OCI-LY1 (cell line): ENCODE results near the gene CFAP69.

ENCODE experiments used
- H2AFZ ChIP-seq: fragments of 200-600 bp; sonication (generic), shearing (Covaris generic); 2 replicates; pipeline ENCODE4 v1.6.0; 2014; ENCODE audit warnings: antibody characterized with exemption, mild to moderate bottlenecking, low read length
- H3F3A ChIP-seq: fragments of 200-600 bp; sonication (generic), shearing (Covaris generic); 2 replicates; pipeline ENCODE4 v1.6.0; 2014; ENCODE audit warnings: mild to moderate bottlenecking, antibody characterized with exemption, low read length, moderate library complexity; ENCODE audit not compliant: insufficient read depth
- H3K27ac ChIP-seq: fragments of 200-600 bp; sonication (generic); 2 replicates; pipeline ENCODE4 v1.5.1; 2014; ENCODE audit warnings: low read length, mixed run types, mild to moderate bottlenecking, low read depth; ENCODE audit not compliant: poor library complexity, severe bottlenecking
- H3K27me3 ChIP-seq: fragments of 200-600 bp; sonication (generic); 2 replicates; pipeline ENCODE4 v1.6.0; 2014; ENCODE audit warnings: antibody characterized with exemption, mild to moderate bottlenecking, low read length, moderate library complexity; ENCODE audit not compliant: insufficient read depth
- H3K36me3 ChIP-seq: fragments of 200-600 bp; sonication (generic); 2 replicates; pipeline ENCODE4 v1.6.1; 2014; ENCODE audit warnings: mild to moderate bottlenecking, antibody characterized with exemption, low read length, moderate library complexity, mixed read lengths; ENCODE audit not compliant: insufficient read depth
- H3K4me1 ChIP-seq: fragments of 200-600 bp; sonication (generic); 2 replicates; pipeline ENCODE4 v1.5.1; 2014; ENCODE audit warnings: mild to moderate bottlenecking, low read length, moderate library complexity; ENCODE audit not compliant: insufficient read depth, severe bottlenecking
- H3K4me2 ChIP-seq: fragments of 200-600 bp; sonication (generic), shearing (Covaris generic); 2 replicates; pipeline ENCODE4 v1.6.1; 2014; ENCODE audit warnings: low read length
- H3K4me3 ChIP-seq: fragments of 200-600 bp; sonication (generic); 2 replicates; pipeline ENCODE4 v1.5.1; 2014; ENCODE audit warnings: low read length, low read depth, mild to moderate bottlenecking, mixed read lengths; ENCODE audit not compliant: poor library complexity, severe bottlenecking
- H3K79me2 ChIP-seq: fragments of 200-600 bp; shearing (Covaris generic); 2 replicates; pipeline ENCODE4 v1.6.1; 2016; ENCODE audit warnings: mixed run types, low read length, mixed read lengths; ENCODE audit not compliant: insufficient read depth
- H3K9ac ChIP-seq: fragments of 200-600 bp; sonication (generic), shearing (Covaris generic); 2 replicates; pipeline ENCODE4 v1.6.1; 2014; ENCODE audit warnings: mild to moderate bottlenecking, low read length, mixed read lengths
- H3K9me2 ChIP-seq: fragments of 200-600 bp; sonication (generic), shearing (Covaris generic); 2 replicates; pipeline ENCODE4 v1.6.1; 2014; ENCODE audit warnings: low read depth, mild to moderate bottlenecking, low read length, mixed read lengths
- H3K9me3 ChIP-seq: fragments of 200-600 bp; shearing (Covaris generic); 2 replicates; pipeline ENCODE4 v1.6.1; 2014; ENCODE audit warnings: low read length, mixed read lengths
- H4K20me1 ChIP-seq: fragments of 200-600 bp; sonication (generic), shearing (Covaris generic); 2 replicates; pipeline ENCODE4 v1.6.0; 2016; ENCODE audit warnings: mild to moderate bottlenecking, low read length; ENCODE audit not compliant: insufficient read depth
- CTCF ChIP-seq: fragments of 200-600 bp; sonication (generic), shearing (Covaris generic); IDR thresholded peaks from 2 replicates; pipeline ENCODE4 v1.5.1; 2017; ENCODE audit warnings: mild to moderate bottlenecking, antibody characterized with exemption, low read length, moderate library complexity, mixed read lengths
- EZH2 ChIP-seq: fragments of 200-600 bp; sonication (generic), shearing (Covaris generic); IDR thresholded peaks from 2 replicates; pipeline ENCODE4 v1.8.0; 2017; ENCODE audit warnings: borderline replicate concordance, mixed run types, mild to moderate bottlenecking, antibody characterized with exemption, low read length, moderate library complexity, mixed read lengths

The CFAP69 gene

GRCh38 chr7:90288154-90288553, 43.2 kb downstream of the CFAP69 start:
- H3K36me3 ChIP-seq = no peaks in the 10 kb centered on the region
- H4K20me1 ChIP-seq = no peaks in the 10 kb centered on the region
- no peak overlapping the region for H3K4me2 ChIP-seq
- H3K9ac ChIP-seq = no peak overlapping the region
- no peak overlapping the region for H3K27ac ChIP-seq
- H2AFZ ChIP-seq = no peak overlapping the region
- TF ChIP-seq EZH2 (no peak), CTCF (no peak)
- no peak overlapping the region for H3K4me3 ChIP-seq
- H3K9me3 ChIP-seq = peaks cover 7% of the 10 kb centered on the region; the same call in 1 of the 2 replicates
- H3K79me2 ChIP-seq = no peaks in the 10 kb centered on the region
- H3K27me3 ChIP-seq = no peaks in the 10 kb centered on the region
- H3F3A ChIP-seq = no peaks in the 10 kb centered on the region
- no peaks in the 10 kb centered on the region for H3K9me2 ChIP-seq
- H3K4me1 ChIP-seq = no peaks in the 10 kb centered on the region

GRCh38 chr7:90290244-90291113, 45.5 kb downstream of the CFAP69 start:
- Histone ChIP-seq H3K4me1 (no peaks in the 10 kb centered on the region), H3K4me2 (no peak overlapping the region), H4K20me1 (no peaks in the 10 kb centered on the region), H3K4me3 (no peak overlapping the region), H3K79me2 (no peaks in the 10 kb centered on the region), H3K27ac (no peak overlapping the region), H2AFZ (no peak overlapping the region), H3K9me3 (peaks cover 7% of the 10 kb centered on the region; the same call in 1 of the 2 replicates), H3K9ac (no peak overlapping the region), H3K36me3 (no peaks in the 10 kb centered on the region), H3K27me3 (no peaks in the 10 kb centered on the region), H3F3A (no peaks in the 10 kb centered on the region), H3K9me2 (no peaks in the 10 kb centered on the region)
- TF ChIP-seq EZH2 (no peak), CTCF (no peak)

- Histone ChIP-seq H3K79me2 (no peaks in the 10 kb centered on the region), H3K4me2 (no peak overlapping the region), H3K27me3 (no peaks in the 10 kb centered on the region), H3K4me1 (no peaks in the 10 kb centered on the region), H3K9ac (no peak overlapping the region), H2AFZ (no peak overlapping the region), H3K4me3 (no peak overlapping the region), H3K9me2 (no peaks in the 10 kb centered on the region), H3K9me3 (no peaks in the 10 kb centered on the region), H3F3A (no peaks in the 10 kb centered on the region), H4K20me1 (no peaks in the 10 kb centered on the region), H3K36me3 (no peaks in the 10 kb centered on the region), H3K27ac (no peak overlapping the region)
- TF ChIP-seq EZH2 (no peak), CTCF (peak; percentile 79)
These were observed 53.4 kb downstream of the CFAP69 start for GRCh38 chr7:90298145-90299038.
